ENCODE measurements around the gene SEMA4D.

SEMA4D gene

DNA sequence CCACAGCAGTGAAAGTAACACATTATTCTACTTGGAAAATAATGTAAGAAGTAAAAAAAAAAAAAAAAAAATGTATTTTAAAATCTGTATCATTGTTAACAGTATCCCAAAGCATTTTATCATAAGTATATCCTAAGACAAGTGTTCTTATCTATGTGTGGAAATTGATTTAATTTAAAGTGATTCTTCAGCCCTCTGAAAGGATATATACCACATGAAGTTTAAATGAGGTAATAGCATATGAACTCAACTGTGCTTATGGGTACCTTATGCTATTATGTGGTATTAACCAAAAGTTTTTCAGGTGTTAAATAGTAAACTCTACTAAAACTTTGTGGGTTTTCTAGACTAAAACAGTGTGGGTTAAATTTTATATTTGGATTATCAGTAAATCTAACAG, 182.4 kb downstream of the SEMA4D start:
- TF ChIP-seq ZFX (IDR thresholded peaks at IDR 0.05; ENCODE audit: borderline replicate concordance): no peak
- H3K27ac ChIP-seq: peak overlapping the region; percentile 97

DNA sequence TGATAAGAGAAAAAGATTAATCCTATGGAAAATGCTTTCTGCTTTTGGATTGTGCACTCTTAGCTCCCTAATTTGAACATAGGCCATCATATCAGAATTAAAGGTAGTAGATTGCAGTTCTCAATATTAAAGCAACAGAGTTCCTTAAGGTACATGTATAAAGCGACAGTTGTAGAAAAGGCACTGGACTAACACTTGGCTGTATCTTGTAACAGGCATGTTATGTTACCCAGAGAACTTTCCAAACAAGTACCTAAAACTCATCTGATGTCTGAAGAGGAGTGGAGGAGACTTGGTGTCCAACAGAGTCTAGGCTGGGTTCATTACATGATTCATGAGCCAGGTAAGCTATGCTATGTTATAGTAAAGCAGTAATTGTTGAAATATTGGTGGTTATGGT, 183.0 kb downstream of the SEMA4D start:
- TF ChIP-seq, protein P1, sequence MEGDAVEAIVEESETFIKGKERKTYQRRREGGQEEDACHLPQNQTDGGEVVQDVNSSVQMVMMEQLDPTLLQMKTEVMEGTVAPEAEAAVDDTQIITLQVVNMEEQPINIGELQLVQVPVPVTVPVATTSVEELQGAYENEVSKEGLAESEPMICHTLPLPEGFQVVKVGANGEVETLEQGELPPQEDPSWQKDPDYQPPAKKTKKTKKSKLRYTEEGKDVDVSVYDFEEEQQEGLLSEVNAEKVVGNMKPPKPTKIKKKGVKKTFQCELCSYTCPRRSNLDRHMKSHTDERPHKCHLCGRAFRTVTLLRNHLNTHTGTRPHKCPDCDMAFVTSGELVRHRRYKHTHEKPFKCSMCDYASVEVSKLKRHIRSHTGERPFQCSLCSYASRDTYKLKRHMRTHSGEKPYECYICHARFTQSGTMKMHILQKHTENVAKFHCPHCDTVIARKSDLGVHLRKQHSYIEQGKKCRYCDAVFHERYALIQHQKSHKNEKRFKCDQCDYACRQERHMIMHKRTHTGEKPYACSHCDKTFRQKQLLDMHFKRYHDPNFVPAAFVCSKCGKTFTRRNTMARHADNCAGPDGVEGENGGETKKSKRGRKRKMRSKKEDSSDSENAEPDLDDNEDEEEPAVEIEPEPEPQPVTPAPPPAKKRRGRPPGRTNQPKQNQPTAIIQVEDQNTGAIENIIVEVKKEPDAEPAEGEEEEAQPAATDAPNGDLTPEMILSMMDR (IDR thresholded peaks at IDR 0.05): no peak
- no peak for TF ChIP-seq ZFX (IDR thresholded peaks at IDR 0.05; ENCODE audit: borderline replicate concordance)
- peak overlapping the region; percentile 97 for H3K27ac ChIP-seq

DNA sequence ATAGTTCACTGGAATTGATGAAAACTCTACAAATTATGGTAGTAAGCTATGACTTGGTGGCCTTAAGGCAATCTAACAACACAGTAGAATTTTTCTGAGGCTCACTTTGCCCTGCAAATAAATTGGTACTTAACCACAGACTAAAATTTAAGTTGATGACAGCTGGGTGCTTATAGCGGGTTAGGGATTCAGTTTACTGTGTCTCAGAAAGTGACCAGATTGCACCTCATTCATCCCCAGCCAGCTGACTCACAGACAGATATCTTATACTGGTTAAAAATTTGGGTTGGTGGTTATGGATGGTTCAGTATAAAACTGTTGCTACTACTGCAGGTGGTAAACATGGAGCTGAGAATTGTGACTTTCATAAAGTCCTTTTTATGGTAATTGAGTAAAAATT, 184.1 kb downstream of the SEMA4D start:
- H3K27ac ChIP-seq: peak overlapping the region; percentile 97
- TF ChIP-seq, protein P1 (IDR thresholded peaks at IDR 0.05): no peak
- TF ChIP-seq ZFX (IDR thresholded peaks at IDR 0.05; ENCODE audit: borderline replicate concordance): no peak

DNA sequence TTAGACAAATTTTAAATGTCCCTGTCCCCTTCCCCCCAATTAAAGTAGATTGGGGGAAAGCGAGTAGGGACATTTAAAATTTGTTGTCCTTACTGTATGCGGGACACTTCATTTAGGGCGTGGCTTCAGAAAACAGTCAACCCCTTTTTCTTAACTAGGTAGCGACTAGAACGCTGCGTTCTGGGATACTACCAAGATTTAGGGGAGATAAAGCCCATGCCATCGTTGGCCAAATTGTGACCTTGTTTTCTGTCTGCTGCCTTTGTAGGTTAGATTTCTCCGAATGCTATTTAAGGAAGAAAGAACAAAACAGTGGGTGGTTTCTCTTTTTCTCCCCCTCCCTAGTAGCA, 185.7 kb downstream of the SEMA4D start:
- H3K27ac ChIP-seq: peak overlapping the region; percentile 97
- TF ChIP-seq ZFX (IDR thresholded peaks at IDR 0.05; ENCODE audit: borderline replicate concordance): no peak
- TF ChIP-seq, protein P1 (IDR thresholded peaks at IDR 0.05): no peak

DNA sequence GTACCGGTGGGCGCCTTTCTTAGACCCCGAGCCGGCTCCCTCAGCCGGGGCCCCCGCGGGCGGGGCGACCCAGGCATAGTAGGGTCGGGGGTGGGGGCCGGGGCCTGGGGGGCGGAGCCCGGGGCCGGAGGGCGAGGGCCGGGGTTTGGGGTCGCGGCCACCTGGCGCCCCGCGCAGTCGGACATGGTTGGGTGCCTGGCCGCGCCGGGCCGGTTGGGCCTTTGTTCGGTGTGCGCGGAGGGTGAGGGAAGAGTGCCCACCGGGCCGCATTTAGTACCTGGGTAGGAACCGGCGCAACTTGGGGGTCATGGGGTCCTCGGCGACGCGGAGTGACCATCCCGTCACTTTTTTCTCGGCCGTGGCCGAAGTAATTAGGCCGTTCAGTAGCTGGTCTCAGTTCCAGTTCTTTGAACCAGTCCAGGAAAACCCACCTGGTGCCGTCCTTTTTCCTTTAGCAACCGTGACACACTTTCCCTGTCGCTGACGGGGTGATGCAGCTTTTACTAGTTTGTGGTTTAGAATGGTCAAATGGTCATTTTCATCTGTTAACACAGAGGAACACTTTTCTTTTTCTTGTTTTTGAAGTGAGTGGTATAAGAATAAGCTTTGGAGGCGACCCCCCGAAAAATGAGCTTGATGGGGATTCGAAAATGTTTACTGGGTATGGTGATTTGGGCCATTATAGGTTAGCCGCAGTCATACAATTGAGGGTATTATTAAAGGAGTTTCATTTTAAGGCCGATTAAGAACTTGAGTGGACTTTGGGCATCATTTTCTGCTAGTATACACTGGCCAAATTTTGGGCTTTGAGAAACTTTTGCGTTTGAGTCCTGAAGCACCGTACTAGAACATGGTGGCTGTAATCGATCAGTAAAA, 186.3 kb downstream of the SEMA4D start:
- TF ChIP-seq, protein P1 (IDR thresholded peaks at IDR 0.05): no peak
- TF ChIP-seq ZFX (IDR thresholded peaks at IDR 0.05; ENCODE audit: borderline replicate concordance): no peak
- H3K27ac ChIP-seq: peak overlapping the region; percentile 97
